Measurements from ENCODE around the gene ATP8B2. TPM values are rescaled to one million over a fixed set of nuclear protein-coding genes. Genes with fewer than 3 reads are reported as not detected.
A peak's percentile ranks its signal among the peaks of the same experiment; 100 is the strongest.

The ATP8B2 gene
- total RNA-seq, 4 donors from 2014 or later = 5.8 to 22.5 (median 7.2) TPM

GRCh38 chr1:154346276-154346917 lies 21.1 kb downstream of the ATP8B2 start:
- H3K27ac ChIP-seq = no peak overlapping the region
- intact Hi-C loops (cut with DNase I; ENCODE audit: low total_unique reads) = loop anchor here (5.0 kb wide), 1 partner anchor 96 kb away; no protein-coding TSS in a partner anchor

DNA sequence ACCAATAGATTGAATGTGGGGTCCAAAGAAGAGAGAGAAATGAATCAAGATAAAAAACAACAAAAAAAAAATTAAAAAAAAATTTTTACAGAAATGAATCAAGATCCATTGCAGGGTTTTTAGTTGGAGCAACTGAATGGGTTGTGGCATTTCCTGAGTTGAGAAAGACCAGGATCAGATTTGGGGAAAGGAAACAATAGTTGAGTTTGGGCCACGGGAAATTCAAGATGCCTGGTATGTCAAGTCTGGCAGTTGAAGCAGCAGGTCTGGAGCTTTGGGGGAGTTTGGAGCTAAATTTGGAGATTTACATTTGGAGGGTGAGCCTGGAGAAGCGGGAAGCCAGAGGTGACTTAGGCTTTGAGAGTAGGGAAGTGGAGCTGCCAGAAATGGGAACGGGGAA lies 22.6 kb downstream of the ATP8B2 start:
- DNase-seq (no peak), ATAC-seq (no peak)
- Histone ChIP-seq H3K9me3 (no peaks in the 10 kb centered on the region), H3K4me1 (peaks cover 8 to 9% of the 10 kb centered on the region in 2 donors), H3K27me3 (peaks cover 9 to 14% (median 14%) of the 10 kb centered on the region in 3 donors), H3K36me3 (no peaks in the 10 kb centered on the region), H3K4me3 (no peak overlapping the region), H3K27ac (no peak overlapping the region)
- in situ Hi-C loops (cut with MboI; ENCODE audit: low sequenced_read_pairs in 4 of 4) = no loop called here
- intact Hi-C loops (cut with DNase I; ENCODE audit: low total_unique reads) = loop anchor here (5.0 kb wide), 1 partner anchor 94 kb away; no protein-coding TSS in a partner anchor
- TF ChIP-seq CTCF (IDR thresholded peaks at IDR 0.05 in 4 of 5, conservative IDR thresholded peaks at IDR 0.05 in 1 of 5) (no peak), POLR2A (IDR thresholded peaks at IDR 0.05) (no peak)

More at GRCh38 chr1:154346276-154346917, 21.1 kb downstream of the ATP8B2 start:
- Histone ChIP-seq H3K27me3 (peaks cover 0 to 1% (median under 1%) of the 10 kb centered on the region in 3 donors), H3K4me1 (no peaks in the 10 kb centered on the region), H3K4me3 (no peak overlapping the region), H3K36me3 (no peaks in the 10 kb centered on the region), H3K9me3 (no peaks in the 10 kb centered on the region)
- no peak for DNase-seq
- in situ Hi-C loops (cut with MboI; ENCODE audit: low sequenced_read_pairs in 4 of 4) = no loop called here
- TF ChIP-seq CTCF (IDR thresholded peaks at IDR 0.05 in 4 of 5, conservative IDR thresholded peaks at IDR 0.05 in 1 of 5) (no peak), POLR2A (IDR thresholded peaks at IDR 0.05) (no peak)
- ATAC-seq = no peak

DNA sequence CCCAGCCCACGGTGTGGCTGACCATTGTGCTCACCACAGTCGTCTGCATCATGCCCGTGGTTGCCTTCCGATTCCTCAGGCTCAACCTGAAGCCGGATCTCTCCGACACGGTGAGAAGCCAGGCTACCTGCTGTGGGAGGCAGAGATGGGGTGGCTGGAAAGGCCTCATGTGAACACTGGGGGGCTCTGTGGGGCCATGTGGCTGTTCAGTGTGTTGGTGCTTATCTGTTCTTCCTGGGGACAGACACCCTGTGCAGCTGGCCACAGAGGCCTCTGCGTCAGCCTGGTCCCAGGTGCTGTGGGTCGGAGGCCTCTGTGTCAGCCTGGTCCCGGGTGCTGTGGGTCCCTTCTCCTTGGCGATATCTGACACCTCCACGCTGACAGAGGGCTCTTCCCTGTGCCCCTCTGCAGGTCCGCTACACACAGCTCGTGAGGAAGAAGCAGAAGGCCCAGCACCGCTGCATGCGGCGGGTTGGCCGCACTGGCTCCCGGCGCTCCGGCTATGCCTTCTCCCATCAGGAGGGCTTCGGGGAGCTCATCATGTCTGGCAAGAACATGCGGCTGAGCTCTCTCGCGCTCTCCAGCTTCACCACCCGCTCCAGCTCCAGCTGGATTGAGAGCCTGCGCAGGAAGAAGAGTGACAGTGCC lies 23.2 kb downstream of the ATP8B2 start:
- intact Hi-C loops (cut with DNase I; ENCODE audit: low total_unique reads) (loop anchor here (5.0 kb wide), 1 partner anchor 94 kb away; no protein-coding TSS in a partner anchor), in situ Hi-C loops (cut with MboI; ENCODE audit: low sequenced_read_pairs in 4 of 4) (no loop called here)
- H3K4me3 ChIP-seq = no peak overlapping the region
- no peaks in the 10 kb centered on the region for H3K9me3 ChIP-seq
- no peaks in the 10 kb centered on the region for H3K36me3 ChIP-seq
- H3K27ac ChIP-seq = no peak overlapping the region
- TF ChIP-seq CTCF (IDR thresholded peaks at IDR 0.05 in 4 of 5, conservative IDR thresholded peaks at IDR 0.05 in 1 of 5) (peak in 2 of 5 experiments; percentile 6 to 30), POLR2A (IDR thresholded peaks at IDR 0.05) (no peak)
- DNase-seq = no peak
- H3K27me3 ChIP-seq = peaks cover 9 to 18% (median 14%) of the 10 kb centered on the region in 3 donors
- ATAC-seq = no peak
- H3K4me1 ChIP-seq = peaks cover 11 to 15% of the 10 kb centered on the region in 2 donors

GRCh38 chr1:154349121-154349520 lies 23.8 kb downstream of the ATP8B2 start:
- Histone ChIP-seq H3K9me3 (no peaks in the 10 kb centered on the region), H3K27me3 (peaks cover 11 to 20% (median 14%) of the 10 kb centered on the region in 3 donors), H3K4me1 (peaks cover 14 to 19% of the 10 kb centered on the region in 2 donors), H3K27ac (no peak overlapping the region), H3K4me3 (no peak overlapping the region), H3K36me3 (no peaks in the 10 kb centered on the region)
- ATAC-seq = no peak
- no peak for DNase-seq
- TF ChIP-seq POLR2A (IDR thresholded peaks at IDR 0.05) (no peak), CTCF (IDR thresholded peaks at IDR 0.05 in 4 of 5, conservative IDR thresholded peaks at IDR 0.05 in 1 of 5) (no peak)
- intact Hi-C loops (cut with DNase I; ENCODE audit: low total_unique reads) (loop anchor here (5.0 kb wide), 1 partner anchor 93 kb away; no protein-coding TSS in a partner anchor), in situ Hi-C loops (cut with MboI; ENCODE audit: low sequenced_read_pairs in 4 of 4) (no loop called here)

Data from gastrocnemius medialis (tissue), 4 donors.